Mucosa of descending colon (tissue), 3 donors: ENCODE measurements around the gene RCOR3. TPM values are rescaled to one million over a fixed set of nuclear protein-coding genes. Genes with fewer than 3 reads are reported as not detected.
A peak's percentile ranks its signal among the peaks of the same experiment; 100 is the strongest.

ENCODE experiments used
- ATAC-seq: fragments of 200-7000 bp; cut with Tn5 transposase; one replicate; pipeline ENCODE4 v1.9.1; 2020; ENCODE audit warnings: mild to moderate bottlenecking, moderate library complexity
- DNase-seq, 3 donors: peaks; one replicate each; pipeline ENCODE4 v3.0.0-alpha.2; 2020
- H3K36me3 ChIP-seq: fragments of 200-600 bp; one replicate; pipeline ENCODE4 v1.8.0; 2021; ENCODE audit warnings: low read depth, mild to moderate bottlenecking
- H3K4me1 ChIP-seq: fragments of 200-600 bp; one replicate; pipeline ENCODE4 v1.8.0; 2021; ENCODE audit warnings: low read depth, mild to moderate bottlenecking
- H3K4me3 ChIP-seq: fragments of 200-600 bp; one replicate; pipeline ENCODE4 v1.8.0; 2021; ENCODE audit warnings: mild to moderate bottlenecking
- H3K9me3 ChIP-seq: fragments of 200-600 bp; one replicate; pipeline ENCODE4 v1.8.0; 2021; ENCODE audit warnings: mild to moderate bottlenecking
- intact Hi-C, 2 donors: fragments of 100-400 bp; cut with DNase I in 1 of 2; cut with micrococcal nuclease in 1 of 2; formaldehyde crosslinking; loops; one replicate each; pipeline versions ENCODE4 v1.11.0 to v1.11.1; 2022; cut with DNase I, micrococcal nuclease
- total RNA-seq, 3 donors: library from RNA; stranded (reverse); fragmentation: NEBNext Ultra II Directional in 2 of 3; extraction: Animal tissue kit (Norgen Biotek cat#: 25700) in 2 of 3; gene quantifications; one replicate each; pipeline versions ENCODE4 v1.2.1 to v1.2.4, GENCODE V29; 2021 to 2023
- TF ChIP-seq, protein P1 (sequence below): fragments of 200-600 bp; IDR thresholded peaks from one replicate; pipeline ENCODE4 v1.8.0; 2022; ENCODE audit warnings: antibody characterized with exemption, mild to moderate bottlenecking
- donor health status: DM: no; HTN: no; CAD: no; lungs with moderate emphysema.
- donor health status: DM: no; HTN: no; CAD: no.
- donor health status: DM: no; HTN: yes; CAD: no.

The RCOR3 gene
- total RNA-seq, 3 donors from 2014 or later, result 41.1 to 68.0 (median 60.4) TPM

DNA sequence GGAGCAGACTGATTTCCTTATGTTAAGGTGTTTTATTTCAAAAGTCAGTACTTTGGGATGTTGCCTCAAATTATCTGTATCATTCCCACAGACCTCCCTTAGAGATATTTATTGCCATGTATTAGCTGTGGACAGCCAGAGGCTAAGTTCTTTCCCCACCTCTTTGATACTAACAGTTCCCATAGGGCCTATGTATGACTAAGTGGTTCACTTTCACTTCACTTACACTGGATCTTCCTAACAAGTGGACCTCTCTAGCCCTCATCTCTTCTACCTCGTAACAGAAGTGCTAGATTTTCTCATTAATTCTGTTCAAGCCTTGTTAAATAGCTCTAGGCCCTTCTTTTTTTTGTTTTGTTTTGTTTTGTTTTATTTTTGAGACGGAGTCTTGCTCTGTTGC lies 73.7 kb downstream of the RCOR3 start:
- Histone ChIP-seq H3K4me1 (peaks cover 82% of the 10 kb centered on the region), H3K9me3 (no peaks in the 10 kb centered on the region), H3K4me3 (no peak overlapping the region), H3K36me3 (no peaks in the 10 kb centered on the region)
- no peak for ATAC-seq
- TF ChIP-seq, protein P1, sequence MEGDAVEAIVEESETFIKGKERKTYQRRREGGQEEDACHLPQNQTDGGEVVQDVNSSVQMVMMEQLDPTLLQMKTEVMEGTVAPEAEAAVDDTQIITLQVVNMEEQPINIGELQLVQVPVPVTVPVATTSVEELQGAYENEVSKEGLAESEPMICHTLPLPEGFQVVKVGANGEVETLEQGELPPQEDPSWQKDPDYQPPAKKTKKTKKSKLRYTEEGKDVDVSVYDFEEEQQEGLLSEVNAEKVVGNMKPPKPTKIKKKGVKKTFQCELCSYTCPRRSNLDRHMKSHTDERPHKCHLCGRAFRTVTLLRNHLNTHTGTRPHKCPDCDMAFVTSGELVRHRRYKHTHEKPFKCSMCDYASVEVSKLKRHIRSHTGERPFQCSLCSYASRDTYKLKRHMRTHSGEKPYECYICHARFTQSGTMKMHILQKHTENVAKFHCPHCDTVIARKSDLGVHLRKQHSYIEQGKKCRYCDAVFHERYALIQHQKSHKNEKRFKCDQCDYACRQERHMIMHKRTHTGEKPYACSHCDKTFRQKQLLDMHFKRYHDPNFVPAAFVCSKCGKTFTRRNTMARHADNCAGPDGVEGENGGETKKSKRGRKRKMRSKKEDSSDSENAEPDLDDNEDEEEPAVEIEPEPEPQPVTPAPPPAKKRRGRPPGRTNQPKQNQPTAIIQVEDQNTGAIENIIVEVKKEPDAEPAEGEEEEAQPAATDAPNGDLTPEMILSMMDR, result no peak
- DNase-seq, result no peak
- intact Hi-C loops, result no loop called here

DNA sequence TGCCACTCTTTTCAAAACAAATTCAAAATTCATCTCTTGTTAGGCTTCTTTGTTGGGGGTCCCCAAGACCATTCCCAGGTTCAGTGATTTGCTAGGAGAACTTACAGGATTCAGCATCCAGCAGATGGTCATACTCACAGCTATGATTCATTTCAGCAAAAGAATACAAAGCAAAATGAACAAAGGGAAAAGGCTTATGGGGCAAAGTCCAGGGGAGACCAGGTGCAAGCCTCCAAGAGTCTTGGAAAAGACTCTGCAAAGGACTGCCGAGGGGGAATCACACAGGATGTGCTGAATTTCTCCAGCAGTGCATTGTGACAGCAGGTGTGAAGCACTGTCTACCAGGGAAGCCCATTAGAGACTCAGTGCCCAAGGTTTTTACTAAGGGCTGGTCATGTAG lies 74.7 kb downstream of the RCOR3 start:
- TF ChIP-seq, protein P1, result no peak
- ATAC-seq (peak; percentile 20), DNase-seq (no peak)
- H3K36me3 ChIP-seq, result no peaks in the 10 kb centered on the region
- H3K9me3 ChIP-seq, result no peaks in the 10 kb centered on the region
- intact Hi-C loops, result no loop called here
- peaks cover 75% of the 10 kb centered on the region for H3K4me1 ChIP-seq
- H3K4me3 ChIP-seq, result no peak overlapping the region

DNA sequence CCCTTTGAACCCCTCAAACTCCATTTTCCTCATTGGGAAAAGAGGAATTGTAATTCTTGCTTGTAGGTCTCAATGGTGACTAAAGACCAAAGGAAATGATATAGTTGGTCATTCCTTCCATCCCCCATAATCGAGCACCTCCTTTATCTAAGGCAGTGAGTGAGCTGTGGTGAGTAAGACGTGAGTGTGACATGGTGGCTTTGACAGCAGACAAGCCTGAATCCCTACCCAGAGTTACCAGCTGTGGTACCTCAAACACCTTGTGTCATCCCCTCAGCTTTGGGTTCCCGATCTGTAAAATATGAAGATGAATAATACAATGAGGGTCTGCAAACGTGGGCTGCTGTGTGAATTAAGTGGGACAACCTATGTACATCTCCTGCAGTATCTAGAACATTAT lies 75.8 kb downstream of the RCOR3 start:
- Histone ChIP-seq H3K4me3 (no peak overlapping the region), H3K4me1 (peaks cover 77% of the 10 kb centered on the region), H3K9me3 (no peaks in the 10 kb centered on the region), H3K36me3 (no peaks in the 10 kb centered on the region)
- intact Hi-C loops, result no loop called here
- ATAC-seq, result no peak
- TF ChIP-seq, protein P1, result no peak
- no peak for DNase-seq

DNA sequence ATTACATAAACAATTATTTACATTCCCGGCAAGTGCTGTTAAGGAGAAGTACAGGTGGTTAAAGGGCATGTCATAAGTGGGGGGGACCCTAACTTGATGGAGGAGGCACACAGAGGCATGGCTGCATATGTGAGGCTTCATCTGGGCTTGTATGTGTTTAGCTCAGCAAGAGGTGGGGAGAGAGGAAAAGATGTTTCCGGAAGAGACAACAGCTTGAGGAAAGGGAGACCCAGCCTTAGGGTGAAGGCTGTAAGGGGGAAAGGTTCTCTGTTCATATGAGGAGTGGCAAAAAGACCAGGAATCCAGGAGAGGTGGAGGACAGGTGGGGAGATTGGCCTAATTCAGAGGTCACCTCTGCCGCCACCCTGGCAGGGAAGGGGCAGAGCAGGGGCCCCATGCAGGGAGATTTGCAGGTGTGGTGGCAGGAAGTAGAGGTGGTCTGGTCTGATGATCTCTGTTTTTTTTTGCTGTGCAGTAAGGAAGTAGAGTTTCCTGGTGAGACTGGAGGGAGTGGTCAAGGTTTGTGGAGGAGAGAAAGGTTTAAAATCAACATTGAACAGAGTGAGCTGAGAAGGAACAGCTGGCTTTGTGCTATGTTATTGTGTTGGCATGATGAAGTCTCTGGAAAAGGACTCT lies 76.5 kb downstream of the RCOR3 start:
- peak; percentile 83 for ATAC-seq
- DNase-seq, result peak in 2 of 3 donors; percentile 69 to 76
- H3K36me3 ChIP-seq, result no peaks in the 10 kb centered on the region
- intact Hi-C loops, result no loop called here
- H3K9me3 ChIP-seq, result no peaks in the 10 kb centered on the region
- no peak overlapping the region for H3K4me3 ChIP-seq
- peaks cover 73% of the 10 kb centered on the region for H3K4me1 ChIP-seq
- TF ChIP-seq, protein P1, result no peak

DNA sequence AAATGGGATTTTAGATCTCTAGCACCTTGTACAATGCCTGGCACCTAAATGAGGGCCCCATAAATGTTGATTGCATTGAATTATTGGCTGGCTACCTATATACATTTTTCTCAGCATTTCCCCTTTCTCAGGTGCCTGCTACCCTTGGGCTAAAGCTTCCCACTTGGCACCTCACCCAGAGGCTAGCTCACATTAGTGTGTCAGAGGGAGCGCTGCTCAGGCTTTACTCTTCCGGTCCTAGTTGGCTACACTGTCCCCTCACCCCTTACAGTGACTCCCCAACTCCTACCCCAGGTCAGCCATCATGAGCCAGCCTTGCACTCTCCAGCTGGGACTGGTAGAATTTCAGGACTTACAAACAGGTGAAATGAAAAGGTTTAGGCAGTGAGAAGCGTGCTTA lies 77.0 kb downstream of the RCOR3 start:
- DNase-seq (peak; percentile 62 to 76 (median 65)), ATAC-seq (peak; percentile 72)
- TF ChIP-seq, protein P1, result no peak
- Histone ChIP-seq H3K4me1 (peaks cover 73% of the 10 kb centered on the region), H3K36me3 (no peaks in the 10 kb centered on the region), H3K9me3 (no peaks in the 10 kb centered on the region), H3K4me3 (no peak overlapping the region)
- intact Hi-C loops, result no loop called here

DNA sequence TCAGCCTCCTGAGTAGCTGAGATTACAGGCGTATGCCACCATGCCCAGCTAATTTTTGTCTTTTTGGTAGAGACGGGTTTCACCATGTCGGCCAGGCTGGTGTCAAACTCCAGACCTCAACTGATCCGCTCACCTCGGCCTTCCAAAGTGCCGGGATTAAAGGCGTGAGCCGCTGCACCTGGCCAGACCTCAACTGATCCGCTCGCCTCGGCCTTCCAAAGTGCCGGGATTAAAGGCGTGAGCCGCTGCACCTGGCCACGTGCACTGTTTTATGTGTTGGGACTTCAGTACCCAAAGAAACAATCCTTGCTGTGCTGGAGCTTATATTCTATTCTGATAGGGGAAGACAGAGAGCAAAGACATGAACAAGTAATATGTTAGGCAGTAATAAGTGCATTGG lies 77.6 kb downstream of the RCOR3 start:
- DNase-seq (peak; percentile 49 to 66 (median 62)), ATAC-seq (peak; percentile 13)
- H3K4me1 ChIP-seq, result peaks cover 71% of the 10 kb centered on the region
- no peaks in the 10 kb centered on the region for H3K36me3 ChIP-seq
- H3K4me3 ChIP-seq, result no peak overlapping the region
- intact Hi-C loops, result no loop called here
- H3K9me3 ChIP-seq, result no peaks in the 10 kb centered on the region
- TF ChIP-seq, protein P1, result no peak
